Right lung (tissue), 5 donors: Measurements from ENCODE around the gene MRGPRF. TPM values are rescaled to one million over a fixed set of nuclear protein-coding genes. Genes with fewer than 3 reads are reported as not detected.
"Not testable (repeated sequence)": the region's sequence is repeated elsewhere in the genome, so short reads cannot be mapped to it uniquely, and the experiment has no call there.

Experiments used
- DNase-seq, 2 donors: peaks; one replicate each; pipeline ENCODE4 v3.0.0-alpha.2; 2013
- polyA plus RNA-seq, 5 donors: library from polyadenylated mRNA; unstranded; fragments of 120-200 nt; gene quantifications; one replicate each; pipeline versions ENCODE4 v1.2.1 to v1.2.3, GENCODE V29; 2013; ENCODE audit warnings: inconsistent platforms in 1 of 5, low replicate concordance in 1 of 5; ENCODE audit not compliant: insufficient read length in 5 of 5, insufficient read depth in 1 of 5

The MRGPRF gene
- polyA plus RNA-seq, 5 donors = 3.1 to 8.9 (median 5.4) TPM

DNA sequence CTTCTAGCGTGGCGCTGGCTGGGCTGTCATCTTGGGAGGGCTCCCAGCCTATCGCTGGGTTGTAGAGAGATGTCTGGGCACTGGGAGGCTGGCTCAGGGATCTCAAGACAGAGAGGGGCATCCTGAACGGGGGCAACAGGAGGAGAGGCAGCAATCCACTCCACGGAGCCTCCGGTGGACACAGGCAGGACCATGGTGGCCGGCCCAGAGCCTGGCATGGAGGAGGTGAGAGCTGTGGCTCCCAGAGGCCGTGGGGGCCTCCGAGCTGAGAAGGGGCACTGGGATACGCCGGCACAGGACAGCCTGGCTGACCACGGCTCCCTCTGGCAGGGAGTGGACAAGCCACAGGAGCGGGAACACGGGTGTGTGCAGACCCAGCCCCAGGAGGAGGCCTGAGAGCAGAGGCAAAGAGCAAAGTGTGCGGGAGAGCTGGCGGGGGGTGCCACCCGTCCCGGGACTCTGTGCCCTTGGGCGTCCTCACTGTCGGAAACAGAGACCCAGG is 9.1 kb downstream of the MRGPRF start:
- no peak for DNase-seq

DNA sequence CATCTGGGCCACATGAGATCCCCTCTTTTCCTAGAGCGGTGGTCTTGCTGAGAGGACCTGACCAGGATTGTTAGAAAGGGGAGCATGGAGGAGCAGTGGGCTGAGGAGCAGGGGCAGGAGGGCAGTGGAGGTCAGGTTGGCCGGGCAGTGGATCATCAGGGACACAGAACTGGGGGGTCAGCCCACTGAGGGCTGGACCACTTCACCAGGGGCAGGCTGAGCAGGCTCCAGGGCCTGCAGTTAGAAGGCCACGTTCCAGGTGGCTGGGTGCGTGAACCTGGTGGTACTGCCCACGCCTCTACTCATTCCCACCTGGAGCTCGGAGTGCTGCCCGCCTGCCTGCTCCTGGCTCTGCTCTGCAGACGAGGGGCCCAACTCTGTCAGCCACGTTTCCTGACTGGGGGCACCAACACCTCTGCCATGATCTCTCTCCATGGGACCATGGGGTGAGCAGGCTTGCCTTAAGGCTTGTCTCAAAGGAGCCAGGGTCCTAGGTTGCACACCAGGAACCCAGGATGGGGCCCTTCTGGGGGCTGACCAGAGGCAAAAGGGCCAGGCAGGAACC is 9.7 kb downstream of the MRGPRF start:
- no peak for DNase-seq

DNA sequence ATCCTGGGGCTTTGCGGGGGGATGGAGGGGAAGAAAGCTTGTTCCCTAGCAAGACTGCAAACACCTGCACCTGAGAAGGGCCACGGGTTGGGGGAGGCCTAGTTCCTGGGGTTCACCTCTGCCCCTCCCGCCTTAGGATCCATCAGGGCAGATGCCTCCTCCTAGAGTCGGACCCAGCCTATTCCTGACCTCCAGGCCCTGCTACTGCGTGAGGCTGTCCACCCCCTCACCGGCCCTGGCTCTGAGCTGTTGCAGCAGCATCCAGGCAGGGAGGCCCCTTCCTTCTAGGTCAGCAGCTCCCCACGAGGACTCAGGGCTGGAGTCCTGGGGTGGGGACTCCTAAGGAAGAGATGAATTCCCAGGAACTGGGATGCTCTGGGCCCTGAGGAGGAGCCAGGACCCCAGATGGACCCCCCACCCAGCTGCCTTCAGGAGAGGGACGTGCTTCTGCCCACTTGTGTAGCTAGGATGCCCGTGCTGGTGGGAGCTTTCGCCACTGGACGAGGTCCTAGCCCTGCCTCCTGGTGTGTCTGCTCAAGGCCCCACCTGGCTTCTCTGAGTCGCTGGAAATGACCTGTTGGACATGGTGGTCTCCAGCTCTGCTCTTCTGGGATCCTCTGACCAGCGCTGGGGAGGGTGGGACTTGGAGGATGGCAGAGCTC is 10.3 kb downstream of the MRGPRF start:
- no peak for DNase-seq

DNA sequence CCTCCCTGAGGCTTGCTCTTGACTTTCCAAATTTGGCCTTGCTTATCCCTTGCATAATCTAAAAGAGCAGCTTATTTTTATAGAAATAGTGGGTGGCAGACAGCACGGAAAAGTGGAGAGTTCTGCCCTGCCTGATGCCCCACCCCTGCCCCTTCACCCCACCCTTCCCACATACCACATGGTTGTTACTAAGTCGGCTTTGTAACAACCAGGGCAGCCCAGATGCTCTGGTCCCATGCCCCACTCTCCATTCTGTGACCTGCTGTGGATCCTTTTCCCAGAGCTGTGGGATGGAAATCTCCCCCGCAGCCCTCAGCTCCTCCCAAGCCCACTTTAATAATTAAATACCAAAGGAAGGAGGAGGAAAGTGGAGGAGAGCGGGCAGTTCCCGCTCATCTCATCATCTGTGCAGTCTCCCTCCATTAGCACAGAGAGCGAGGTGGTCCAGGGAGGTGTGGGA is 10.9 kb downstream of the MRGPRF start:
- no peak for DNase-seq

DNA sequence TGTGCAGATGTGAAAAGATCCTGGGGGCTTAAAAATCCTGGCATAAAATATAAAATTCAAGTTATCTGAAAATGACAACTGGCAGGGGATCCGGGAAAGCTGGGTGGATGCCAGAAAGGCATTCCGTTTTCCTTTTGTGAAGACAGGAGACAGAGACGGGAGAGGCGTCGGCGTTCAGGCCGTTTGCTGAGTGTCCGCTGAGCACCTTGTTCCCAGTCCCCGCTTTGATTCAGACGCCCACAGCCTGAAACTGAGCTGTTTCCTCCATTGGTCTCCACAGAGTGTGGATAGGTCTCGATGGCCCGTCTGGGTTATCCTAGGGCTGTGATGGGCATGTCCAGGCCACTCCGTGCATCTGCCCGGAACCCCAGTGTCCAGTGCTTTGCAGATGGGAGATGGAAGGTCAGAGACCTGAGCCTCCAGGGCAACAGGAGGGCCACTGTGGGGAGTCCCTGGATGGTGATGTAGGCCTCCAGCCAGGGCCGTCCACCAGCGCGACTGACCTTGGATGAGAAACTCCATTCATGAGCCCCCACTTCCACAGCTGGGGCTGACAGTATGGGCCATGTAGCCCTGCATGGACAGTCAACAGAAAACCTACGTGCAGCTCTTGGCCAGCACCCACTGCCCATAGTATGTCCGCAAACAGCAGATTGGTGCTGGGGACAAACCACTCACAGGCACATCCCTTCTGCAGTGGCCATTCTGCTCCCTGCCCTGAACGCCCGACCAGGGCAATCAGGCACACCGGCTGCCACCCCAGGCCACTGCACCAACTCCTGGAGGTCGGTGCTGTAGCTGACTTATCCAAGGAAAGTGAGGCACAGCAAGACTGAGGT is 11.6 kb downstream of the MRGPRF start:
- DNase-seq = no peak

DNA sequence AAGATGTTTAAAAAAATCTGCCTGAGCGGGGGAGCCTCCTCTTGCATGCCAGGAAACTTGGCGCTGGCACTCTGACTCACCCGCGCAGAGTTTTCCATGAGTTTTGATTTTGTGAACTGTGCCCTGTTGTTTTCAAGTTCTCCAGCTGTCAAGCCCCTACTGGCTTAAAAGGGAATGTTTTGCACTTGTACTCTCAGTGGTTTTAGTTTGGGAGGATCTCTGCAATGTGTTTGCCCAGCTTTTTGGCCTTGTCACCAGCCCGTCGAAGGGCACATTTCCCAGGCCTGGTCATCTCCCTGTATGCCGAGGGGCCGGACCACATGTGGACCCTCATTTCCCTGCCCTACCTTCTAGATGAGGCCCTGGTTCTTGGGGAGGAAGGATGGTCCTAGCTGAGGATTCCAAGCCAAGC is 12.2 kb downstream of the MRGPRF start:
- DNase-seq = peak in 1 of 2 donors; percentile 53

DNA sequence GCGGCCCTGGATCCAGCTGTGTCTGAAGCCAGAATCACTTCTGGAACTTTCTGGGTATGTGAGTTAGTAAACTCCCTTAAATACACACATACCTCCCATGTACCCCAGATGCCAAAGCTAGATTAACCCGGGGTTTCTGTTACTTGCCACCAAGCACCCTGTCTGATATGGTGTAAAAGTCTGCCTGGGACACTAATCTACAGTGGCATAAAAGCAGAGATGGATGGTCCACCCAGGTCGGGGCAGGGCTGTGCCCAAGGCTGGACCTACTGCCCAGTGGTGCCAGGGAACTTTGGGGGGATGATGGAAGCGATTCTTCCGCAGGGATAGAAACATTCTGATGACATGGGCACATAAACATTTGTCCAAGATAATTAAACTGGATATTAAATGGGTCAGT is 12.7 kb downstream of the MRGPRF start:
- DNase-seq = no peak

DNA sequence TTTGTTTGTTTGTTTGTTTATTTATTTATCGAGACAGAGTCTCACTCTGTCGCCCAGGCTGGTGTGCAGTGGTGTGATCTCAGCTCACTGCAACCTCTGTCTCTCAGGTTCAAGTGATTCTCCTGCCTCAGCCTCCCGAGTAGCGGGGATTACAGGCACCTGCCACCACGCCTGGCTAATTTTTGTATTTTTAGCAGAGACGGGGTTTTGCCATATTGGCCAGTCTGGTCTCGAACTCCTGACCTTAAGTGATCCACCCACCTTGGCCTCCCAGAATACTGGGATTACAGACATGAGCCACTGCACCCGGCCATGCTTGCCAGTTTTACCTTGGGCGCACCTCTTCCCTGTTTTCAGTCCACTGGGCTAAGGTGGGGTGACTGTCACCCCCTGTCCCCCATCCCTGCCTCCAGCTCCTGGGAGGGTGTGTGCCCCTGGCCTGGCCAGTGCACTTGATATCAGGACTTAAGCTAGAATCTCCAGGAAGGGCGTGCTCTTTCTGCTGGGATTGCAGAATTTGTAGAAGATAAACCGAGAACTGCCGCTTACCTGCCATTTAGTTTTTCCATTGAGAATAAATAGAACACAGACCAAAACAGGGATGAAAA is 13.2 kb downstream of the MRGPRF start:
- not testable (repeated sequence) for DNase-seq

DNA sequence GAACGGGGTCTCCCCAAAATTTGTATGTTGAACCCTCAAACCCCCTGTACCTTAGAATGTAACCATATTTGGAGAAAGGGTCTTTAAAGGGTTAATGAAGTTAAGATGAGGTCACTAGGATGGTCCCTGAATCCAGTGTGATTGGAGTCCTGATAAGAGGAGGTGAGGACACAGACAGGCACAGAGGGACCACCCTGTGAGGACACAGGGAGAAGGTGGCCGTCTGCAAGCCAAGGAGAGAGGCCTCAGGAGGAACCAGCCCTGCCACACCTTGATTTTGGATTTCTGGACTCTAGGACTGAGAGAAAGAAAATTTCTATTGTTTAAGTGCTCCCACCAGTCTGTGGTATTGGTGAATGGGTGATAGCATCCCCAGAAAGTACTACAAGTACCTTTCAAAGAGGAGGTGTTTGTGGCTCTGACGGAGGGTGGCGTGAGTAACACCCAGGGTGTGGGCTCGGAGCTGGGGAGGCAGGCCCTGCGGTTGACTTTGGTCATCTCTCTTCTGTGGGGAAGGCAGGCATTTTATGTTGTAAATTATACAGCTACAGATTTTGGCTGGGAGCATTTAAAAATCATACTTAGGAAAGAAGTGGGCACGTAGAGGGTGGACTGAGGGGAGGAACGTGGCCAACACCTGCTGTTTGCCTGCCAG is 13.8 kb downstream of the MRGPRF start:
- DNase-seq = no peak

DNA sequence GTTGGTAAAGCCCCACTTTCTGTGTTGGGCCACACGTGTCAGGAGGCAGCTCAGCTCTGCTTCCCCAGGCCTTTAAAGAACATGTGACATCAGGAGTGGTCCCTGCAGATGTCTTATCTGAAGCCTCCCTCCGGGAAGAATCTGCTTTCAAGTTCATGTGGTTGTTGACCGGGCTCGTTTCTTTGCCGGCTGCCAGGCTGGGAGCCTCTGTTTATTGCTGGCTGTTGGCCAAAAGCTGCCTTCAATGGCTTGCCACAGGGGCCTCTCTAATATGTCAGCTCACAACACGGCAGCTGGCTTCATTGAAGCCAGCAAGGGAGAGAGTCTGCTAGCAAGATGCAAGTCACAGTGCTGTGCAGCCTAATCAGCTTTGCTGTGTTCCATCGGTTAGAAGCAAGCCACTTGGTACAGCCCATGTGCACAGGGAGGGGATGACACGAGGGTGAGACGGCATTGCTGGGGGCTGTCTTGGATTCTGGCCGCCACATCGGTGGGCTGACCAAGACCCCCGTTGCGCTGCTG is 14.6 kb downstream of the MRGPRF start:
- peak in 1 of 2 donors; percentile 39 for DNase-seq

DNA sequence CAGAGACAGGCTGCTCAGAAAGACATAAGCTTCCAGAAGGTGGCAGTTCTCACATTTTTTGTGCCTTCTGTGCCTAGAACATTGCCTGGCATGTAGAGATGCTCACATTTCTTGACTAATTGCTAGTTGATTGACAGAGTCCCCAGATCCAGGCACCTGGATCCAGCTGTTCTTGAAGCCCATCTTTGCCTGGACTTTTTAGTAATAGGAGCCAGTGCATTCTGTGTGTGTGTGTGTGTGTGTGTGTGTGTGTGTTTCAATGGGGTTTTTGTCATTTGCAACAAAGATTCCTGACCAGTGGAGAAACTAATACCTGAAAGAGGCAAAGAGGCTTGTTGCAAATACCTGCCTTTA is 15.1 kb downstream of the MRGPRF start:
- DNase-seq = no peak

DNA sequence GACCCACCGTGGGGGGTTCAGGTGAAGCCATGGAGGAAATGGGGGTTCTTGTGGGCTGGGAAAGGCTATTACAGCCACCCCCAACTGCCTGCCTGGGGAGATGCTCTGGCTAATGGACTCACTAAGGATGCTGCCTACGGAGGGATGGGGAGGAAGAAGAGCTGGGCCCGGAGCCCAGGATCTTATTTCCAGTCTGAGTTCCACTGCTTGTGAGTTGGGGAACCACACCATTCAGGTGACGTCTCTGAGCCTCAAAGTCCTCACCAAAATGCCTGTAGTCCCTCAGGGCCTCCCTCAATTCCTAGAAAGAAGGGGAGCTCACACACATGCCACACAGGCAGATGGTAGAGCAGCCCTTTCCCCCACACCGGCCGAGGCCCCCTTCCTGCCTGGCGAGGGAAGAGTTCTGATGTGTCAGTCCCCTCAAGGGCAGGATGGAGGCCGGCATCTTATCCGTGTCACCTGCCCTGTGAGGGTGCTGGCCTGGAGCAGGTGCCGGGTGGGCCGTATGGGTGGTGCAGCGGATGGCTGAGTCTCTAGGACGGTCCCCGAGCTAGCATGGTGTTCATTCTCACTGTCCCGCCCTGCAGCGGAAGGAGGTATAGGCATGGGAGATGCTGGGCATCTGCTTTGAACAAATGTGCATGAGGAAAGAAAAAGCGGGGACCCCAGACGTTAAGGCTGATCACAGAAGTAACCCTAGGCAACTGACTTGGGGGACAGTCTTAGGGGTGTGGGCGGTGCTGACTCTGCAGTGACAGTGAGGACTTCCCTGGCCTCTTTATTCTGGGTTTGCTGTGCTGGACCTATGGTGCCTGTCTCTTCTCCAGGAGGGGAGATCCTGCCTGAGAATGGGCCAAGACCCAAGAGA is 15.7 kb downstream of the MRGPRF start:
- DNase-seq = no peak

DNA sequence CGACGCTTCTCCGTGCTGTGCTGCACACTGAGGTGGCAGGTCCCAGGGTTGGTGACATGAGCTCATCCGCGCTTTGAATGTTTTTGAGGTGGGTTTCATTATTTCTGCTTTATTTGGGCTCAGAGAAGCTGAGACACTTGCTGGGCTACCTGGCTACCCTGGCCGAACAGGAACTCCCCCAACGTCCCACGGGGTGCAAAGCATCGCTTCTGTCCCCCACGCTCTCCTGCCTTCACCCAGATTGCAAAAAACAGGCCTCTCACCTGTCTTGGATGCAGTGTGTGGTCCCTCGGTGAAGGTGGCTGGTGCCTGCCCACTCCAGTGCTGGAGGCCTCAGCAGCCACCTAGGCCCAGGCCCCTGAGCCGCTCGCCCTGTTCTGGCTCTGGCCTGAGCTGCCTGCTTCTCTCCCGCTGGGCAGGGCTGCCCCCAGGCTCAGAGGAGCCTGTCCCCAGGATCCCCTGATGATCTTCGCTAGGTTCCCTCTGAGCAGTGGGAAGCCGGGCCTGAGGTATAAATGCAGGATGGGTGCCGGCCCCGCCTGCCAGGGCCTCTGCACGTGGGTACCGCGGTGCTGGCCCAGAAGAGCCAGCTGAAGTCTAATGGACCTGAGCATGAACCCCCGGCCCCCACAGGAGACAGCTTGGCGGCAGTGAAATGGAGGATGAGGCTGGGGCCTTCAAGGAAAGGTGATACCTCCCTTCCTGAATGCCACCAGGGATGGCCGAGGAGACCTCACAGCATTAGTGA is 16.5 kb downstream of the MRGPRF start:
- DNase-seq = no peak

DNA sequence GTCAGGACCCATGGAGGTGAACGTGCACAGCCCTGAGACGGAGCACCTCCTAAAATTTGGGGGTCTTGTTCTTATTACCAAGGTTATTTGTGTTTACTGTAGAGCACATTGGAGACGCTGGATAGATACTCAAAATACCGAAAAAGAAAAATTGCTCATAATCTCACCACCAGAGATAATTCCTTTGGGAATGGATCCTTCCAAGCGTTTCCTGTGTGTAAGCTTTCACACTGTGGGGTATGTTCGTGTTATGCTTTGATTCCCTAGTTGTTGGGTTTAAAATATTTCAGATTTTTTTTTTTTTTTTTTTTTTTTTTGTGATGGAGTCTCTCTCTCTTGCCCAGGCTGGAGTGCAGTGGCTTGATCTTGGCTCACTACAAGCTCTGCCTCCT is 18.2 kb downstream of the MRGPRF start:
- DNase-seq = no peak

DNA sequence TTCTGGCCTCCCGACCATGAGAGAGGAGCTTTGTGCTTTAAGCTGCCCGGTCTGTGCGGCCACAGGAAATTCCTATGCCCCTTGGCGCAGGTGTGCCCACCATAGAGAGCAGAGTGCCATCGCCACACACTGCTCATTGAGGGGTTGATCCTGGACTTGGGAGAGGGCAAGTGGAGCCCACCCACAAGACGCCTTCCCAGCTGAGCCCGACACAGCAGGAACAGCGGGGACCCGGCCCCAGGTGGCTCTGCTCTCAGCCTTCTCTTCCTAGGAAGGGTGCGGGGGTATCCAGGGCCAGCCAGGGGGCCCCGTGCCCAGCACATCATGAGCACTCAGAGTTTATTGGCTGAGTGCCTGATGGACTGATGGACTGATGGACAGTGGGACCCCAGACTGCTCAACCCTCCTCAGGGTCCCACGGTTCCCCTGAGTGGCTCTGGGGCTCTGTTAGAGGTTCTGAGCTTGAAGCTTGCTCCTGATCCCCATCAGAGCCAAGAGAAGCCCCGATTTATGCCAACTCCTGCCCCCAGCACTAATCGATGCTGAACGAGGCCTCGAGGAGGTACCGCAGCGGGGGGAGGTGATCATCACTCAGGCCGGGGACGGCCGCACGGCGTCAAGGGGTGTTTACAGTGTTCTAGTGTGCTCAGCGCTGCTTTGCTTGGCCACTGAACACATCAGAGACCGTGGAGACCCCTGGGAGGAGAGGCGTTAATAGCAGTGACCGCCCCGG is 18.7 kb downstream of the MRGPRF start:
- DNase-seq = no peak

DNA sequence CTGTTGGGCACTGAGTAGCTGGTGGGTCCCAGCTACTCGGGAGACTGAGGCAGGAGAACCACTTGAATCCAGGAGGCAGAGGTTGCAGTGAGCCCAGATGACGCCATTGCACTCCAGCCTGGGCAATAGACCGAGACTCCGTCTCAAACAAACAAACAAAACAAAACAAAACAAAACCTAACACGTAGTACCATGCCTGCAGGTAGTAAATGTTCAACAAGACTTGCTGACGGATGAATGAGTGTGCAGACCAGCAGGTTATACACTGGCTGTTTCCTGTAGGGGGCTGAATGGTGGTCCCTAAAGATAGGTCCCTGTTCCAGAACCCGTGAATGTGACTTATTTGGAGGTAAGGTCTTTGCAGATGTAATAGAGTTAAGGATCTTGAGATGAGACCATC is 19.5 kb downstream of the MRGPRF start:
- no peak for DNase-seq

DNA sequence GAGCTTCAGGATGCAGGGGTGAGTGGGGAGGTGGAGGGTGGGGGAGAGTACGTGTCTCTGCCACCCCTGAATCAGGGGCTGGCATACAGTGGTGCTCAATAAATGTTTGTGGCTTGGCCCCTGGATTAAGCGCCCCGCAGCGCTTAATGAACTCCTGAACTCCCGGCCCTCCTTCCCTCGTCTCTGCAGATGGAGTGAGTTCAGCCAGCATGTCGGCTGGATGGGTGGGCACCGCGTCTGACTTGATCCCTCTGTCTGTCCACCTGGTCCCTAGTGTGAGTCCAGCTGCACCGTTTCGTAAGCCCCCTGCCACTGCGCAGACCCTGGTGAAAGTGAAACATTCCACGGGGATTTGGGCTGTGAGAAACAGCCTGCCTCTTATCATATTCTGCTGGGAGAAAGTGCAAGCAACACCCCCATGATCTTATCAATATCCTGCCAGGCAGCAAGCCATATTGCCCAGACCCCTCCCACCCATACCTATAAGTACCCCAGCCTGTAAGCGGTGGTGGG is 20.2 kb downstream of the MRGPRF start:
- DNase-seq = no peak

DNA sequence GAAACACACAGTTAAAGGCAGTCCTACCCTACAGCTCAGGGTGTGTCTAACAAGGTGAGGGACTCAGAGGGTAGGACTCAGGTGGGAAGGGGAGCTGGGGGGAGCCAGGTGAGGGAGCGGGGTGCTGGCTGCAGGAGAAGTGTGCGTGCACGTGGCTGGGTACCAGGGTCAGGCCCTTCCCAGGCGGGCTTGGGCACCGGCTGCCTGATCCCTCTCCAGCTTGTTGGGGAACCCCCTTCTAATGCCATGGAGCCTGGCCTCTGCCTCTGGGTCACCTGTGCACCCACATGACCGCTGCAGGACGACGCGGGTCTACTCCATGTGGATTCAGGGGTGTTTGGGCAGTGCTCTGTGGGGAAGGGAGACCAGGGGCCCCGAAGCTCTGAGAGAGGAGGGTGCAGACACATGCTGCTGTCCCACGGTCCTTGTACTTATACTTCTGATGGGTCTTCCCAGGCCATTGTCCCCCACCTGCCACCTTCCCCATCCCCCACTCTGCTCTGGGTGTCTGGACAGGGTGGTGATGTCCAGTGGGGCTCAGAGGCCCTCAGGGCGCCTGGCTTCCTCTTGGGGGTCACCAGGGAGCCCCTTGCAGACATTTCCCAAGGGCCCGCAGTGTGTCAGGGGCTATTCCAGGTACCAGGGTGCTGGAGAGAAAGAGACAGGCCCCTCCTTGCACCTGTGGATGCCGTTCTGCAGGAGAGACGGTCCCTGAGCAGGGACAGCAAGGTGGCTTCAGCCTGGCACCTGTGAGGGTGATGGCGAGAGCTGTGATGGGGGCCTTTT is 21.9 kb downstream of the MRGPRF start:
- DNase-seq = no peak
